Prostate gland (tissue), 1 donor: ENCODE data around the gene ANKS1B.

Source experiments
- POLR2A ChIP-seq: fragments of 450-650 bp; IDR thresholded peaks from one replicate; pipeline ENCODE4 v1.6.1; 2016; ENCODE audit warnings: antibody characterized with exemption, mild to moderate bottlenecking
- POLR2AphosphoS5 ChIP-seq: sonication (generic); formaldehyde crosslinking; IDR thresholded peaks from one replicate; pipeline ENCODE4 v1.6.1; 2017; ENCODE audit warnings: antibody characterized with exemption

GRCh38 chr12:98985156-98985555 lies 999.6 kb downstream of the ANKS1B start:
- TF ChIP-seq POLR2A (no peak), POLR2AphosphoS5 (no peak)
